Stimulated activated CD8-positive, alpha-beta memory T cell treated with anti-CD3 and anti-CD28 coated beads, Interleukin-12 subunit alpha, Interleukin-12 subunit beta, amount 100 ng/mL, for 24 hours (primary cell): Measurements from ENCODE around the gene KIAA0408.
"Not testable (repeated sequence)": the region's sequence is repeated elsewhere in the genome, so short reads cannot be mapped to it uniquely, and the experiment has no call there.

ENCODE experiments used
- DNase-seq: peaks from one replicate; pipeline ENCODE4 v3.0.0-alpha.2; 2020; ENCODE audit errors: extremely low read depth

The KIAA0408 gene

GRCh38 chr6:127412016-127412415 lies 47.2 kb downstream of the KIAA0408 start:
- DNase-seq: not testable (repeated sequence)
